ENCODE data around the gene GNAI3. TPM values are rescaled to one million over a fixed set of nuclear protein-coding genes. Genes with fewer than 3 reads are reported as not detected.

Gene GNAI3
- total RNA-seq, 1 donor from 2014 or later: 7.6 TPM

DNA sequence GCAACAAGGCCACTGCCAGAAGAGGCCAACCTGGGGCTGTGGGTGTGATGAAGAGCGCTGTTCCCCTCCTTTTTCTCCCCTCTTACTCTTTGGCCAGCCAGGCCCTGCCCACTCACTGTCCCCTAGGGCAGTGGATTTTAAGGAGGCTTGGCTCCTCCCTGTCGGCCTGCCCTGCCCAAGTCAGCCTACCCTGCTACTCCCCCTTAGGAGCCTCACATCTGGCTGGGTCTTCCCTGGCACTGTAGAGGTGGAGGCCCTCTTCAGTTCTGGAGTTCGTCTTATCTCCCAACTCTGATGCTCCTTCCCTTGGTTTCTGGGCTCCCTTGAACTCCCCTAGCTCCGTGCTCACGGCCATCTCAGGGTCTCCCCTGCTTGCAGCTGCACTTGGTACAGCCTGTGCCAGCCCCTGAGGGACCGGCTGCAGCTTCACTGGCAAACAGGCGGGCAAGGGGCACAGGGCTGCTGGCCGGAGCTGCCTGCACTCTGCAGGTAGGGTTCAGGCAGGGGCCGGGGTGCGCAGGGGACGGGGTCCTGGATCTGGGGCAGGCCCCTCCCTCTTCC lies 75.3 kb downstream of the GNAI3 start:
- H3K27ac Mint-ChIP-seq (ENCODE audit: unreplicated experiment): no peak overlapping the region
- peaks cover 18% of the 10 kb centered on the region for H3K36me3 Mint-ChIP-seq (ENCODE audit: unreplicated experiment)
- peaks cover 42% of the 10 kb centered on the region for H3K4me1 Mint-ChIP-seq (ENCODE audit: unreplicated experiment)
- DNase-seq (ENCODE audit: extremely low spot score, unreplicated experiment): peak; percentile 84
- no peak overlapping the region for H3K4me3 Mint-ChIP-seq (ENCODE audit: unreplicated experiment)
- TF ChIP-seq, protein P1, sequence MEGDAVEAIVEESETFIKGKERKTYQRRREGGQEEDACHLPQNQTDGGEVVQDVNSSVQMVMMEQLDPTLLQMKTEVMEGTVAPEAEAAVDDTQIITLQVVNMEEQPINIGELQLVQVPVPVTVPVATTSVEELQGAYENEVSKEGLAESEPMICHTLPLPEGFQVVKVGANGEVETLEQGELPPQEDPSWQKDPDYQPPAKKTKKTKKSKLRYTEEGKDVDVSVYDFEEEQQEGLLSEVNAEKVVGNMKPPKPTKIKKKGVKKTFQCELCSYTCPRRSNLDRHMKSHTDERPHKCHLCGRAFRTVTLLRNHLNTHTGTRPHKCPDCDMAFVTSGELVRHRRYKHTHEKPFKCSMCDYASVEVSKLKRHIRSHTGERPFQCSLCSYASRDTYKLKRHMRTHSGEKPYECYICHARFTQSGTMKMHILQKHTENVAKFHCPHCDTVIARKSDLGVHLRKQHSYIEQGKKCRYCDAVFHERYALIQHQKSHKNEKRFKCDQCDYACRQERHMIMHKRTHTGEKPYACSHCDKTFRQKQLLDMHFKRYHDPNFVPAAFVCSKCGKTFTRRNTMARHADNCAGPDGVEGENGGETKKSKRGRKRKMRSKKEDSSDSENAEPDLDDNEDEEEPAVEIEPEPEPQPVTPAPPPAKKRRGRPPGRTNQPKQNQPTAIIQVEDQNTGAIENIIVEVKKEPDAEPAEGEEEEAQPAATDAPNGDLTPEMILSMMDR (IDR thresholded peaks at IDR 0.05): no peak
- H3K9me3 Mint-ChIP-seq (ENCODE audit: unreplicated experiment): no peaks in the 10 kb centered on the region
- no peaks in the 10 kb centered on the region for H3K27me3 Mint-ChIP-seq (ENCODE audit: unreplicated experiment)

DNA sequence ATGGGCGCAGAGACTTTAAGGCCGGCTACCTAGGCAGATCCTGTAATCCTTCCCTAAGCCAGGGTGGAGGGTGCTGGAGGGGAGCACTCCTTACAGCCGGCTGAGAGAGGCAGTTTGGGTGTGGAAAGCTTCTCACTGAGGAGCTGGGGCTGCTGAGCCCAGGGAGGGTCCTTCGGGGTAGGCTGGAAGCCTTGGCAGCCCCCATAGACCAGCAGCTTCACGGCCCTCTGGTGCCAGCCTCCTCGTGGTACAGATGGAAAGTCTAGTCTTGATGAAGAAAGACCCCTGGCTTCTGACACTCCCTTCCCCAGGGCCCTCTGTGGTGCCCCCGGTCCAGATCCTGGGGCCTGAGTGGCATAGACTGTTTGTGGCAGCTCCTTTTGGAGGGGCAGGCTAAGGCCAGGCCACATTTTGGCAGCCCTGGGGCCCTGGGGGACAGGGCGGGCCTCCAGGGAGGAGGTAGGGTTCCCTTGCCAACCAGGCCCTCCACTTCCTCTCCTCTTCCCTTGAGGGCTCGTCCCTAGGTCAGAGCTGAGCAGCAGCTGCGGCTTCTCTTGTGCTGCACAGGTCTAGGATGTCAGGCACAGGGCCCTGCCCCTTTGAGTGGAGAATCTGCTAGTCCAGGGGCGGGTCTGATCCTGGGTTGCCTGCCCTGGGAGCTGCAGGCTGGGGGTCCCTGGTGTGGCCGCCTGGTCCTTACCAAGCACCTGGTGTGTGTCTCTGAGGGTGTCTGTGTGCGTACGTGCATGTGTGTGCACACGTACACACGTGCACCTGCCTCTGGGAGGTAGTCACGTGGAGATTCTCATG lies 76.0 kb downstream of the GNAI3 start:
- Mint-ChIP-seq H3K27ac (ENCODE audit: unreplicated experiment) (peak overlapping the region; percentile 14), H3K4me3 (ENCODE audit: unreplicated experiment) (no peak overlapping the region), H3K36me3 (ENCODE audit: unreplicated experiment) (peaks cover 21% of the 10 kb centered on the region), H3K4me1 (ENCODE audit: unreplicated experiment) (peaks cover 34% of the 10 kb centered on the region), H3K27me3 (ENCODE audit: unreplicated experiment) (no peaks in the 10 kb centered on the region), H3K9me3 (ENCODE audit: unreplicated experiment) (no peaks in the 10 kb centered on the region)
- TF ChIP-seq, protein P1 (IDR thresholded peaks at IDR 0.05): no peak
- DNase-seq (ENCODE audit: extremely low spot score, unreplicated experiment): peak; percentile 78

DNA sequence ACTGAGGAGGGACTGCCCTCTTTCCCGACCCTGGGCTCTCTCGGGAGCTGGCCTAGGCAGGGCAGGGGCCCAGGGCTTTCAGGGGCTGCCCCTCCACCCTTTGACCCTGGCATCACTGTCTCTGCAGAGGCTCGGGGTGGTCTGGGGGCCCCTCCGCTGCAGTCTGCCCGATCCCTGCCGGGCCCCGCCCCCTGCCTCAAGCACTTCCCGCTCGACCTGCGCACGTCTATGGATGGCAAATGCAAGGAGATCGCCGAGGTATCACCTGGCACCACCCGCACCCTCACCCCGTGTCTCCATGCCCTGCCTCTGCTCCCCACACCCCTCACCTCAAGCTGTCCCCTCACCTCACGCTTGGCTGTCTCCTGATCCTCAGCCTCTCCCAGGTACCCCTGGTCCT lies 76.8 kb downstream of the GNAI3 start:
- Mint-ChIP-seq H3K9me3 (ENCODE audit: unreplicated experiment) (no peaks in the 10 kb centered on the region), H3K4me1 (ENCODE audit: unreplicated experiment) (peaks cover 33% of the 10 kb centered on the region), H3K27ac (ENCODE audit: unreplicated experiment) (no peak overlapping the region), H3K36me3 (ENCODE audit: unreplicated experiment) (peaks cover 27% of the 10 kb centered on the region), H3K27me3 (ENCODE audit: unreplicated experiment) (no peaks in the 10 kb centered on the region), H3K4me3 (ENCODE audit: unreplicated experiment) (no peak overlapping the region)
- TF ChIP-seq, protein P1 (IDR thresholded peaks at IDR 0.05): no peak
- peak; percentile 81 for DNase-seq (ENCODE audit: extremely low spot score, unreplicated experiment)

- H3K9me3 Mint-ChIP-seq (ENCODE audit: unreplicated experiment): no peaks in the 10 kb centered on the region
- no peak overlapping the region for H3K4me3 Mint-ChIP-seq (ENCODE audit: unreplicated experiment)
- no peak overlapping the region for H3K27ac Mint-ChIP-seq (ENCODE audit: unreplicated experiment)
- H3K27me3 Mint-ChIP-seq (ENCODE audit: unreplicated experiment): no peaks in the 10 kb centered on the region
- TF ChIP-seq, protein P1 (IDR thresholded peaks at IDR 0.05): no peak
- peak; percentile 81 for DNase-seq (ENCODE audit: extremely low spot score, unreplicated experiment)
- H3K36me3 Mint-ChIP-seq (ENCODE audit: unreplicated experiment): peaks cover 27% of the 10 kb centered on the region
- peaks cover 33% of the 10 kb centered on the region for H3K4me1 Mint-ChIP-seq (ENCODE audit: unreplicated experiment)
Measured at GRCh38 chr1:109625601-109626560, 77.5 kb downstream of the GNAI3 start.

Data from osteocyte (in vitro differentiated cells).